Endodermal cell (in vitro differentiated cells): ENCODE measurements around the gene FAM83E. TPM values are rescaled to one million over a fixed set of nuclear protein-coding genes. Genes with fewer than 3 reads are reported as not detected.

Source experiments
- DNase-seq: peaks from one replicate; pipeline ENCODE4 v3.0.0-alpha.2; 2017
- H3K27ac ChIP-seq: 2 replicates; pipeline ENCODE4 v1.5.1; 2013; ENCODE audit warnings: mild to moderate bottlenecking, low read depth, low read length, moderate library complexity
- H3K27me3 ChIP-seq: 2 replicates; pipeline ENCODE4 v1.6.1; 2013; ENCODE audit warnings: mild to moderate bottlenecking, low read length, moderate library complexity; ENCODE audit not compliant: insufficient read depth, control insufficient read depth, poor library complexity, severe bottlenecking
- H3K36me3 ChIP-seq: 2 replicates; pipeline ENCODE4 v1.7.0; 2013; ENCODE audit warnings: mild to moderate bottlenecking, low read length, moderate library complexity; ENCODE audit not compliant: control insufficient read depth, insufficient read depth
- H3K4me1 ChIP-seq: one replicate; pipeline ENCODE4 v1.7.0; 2013; ENCODE audit warnings: low read length; ENCODE audit not compliant: control insufficient read depth, insufficient read depth
- H3K4me3 ChIP-seq: 2 replicates; pipeline ENCODE4 v1.5.1; 2013; ENCODE audit warnings: mild to moderate bottlenecking, low read length, moderate library complexity
- H3K9ac ChIP-seq: 2 replicates; pipeline ENCODE4 v1.6.1; 2013; ENCODE audit warnings: mild to moderate bottlenecking, low read length, moderate library complexity; ENCODE audit not compliant: poor library complexity, severe bottlenecking; ENCODE audit errors: extremely low read depth
- H3K9me3 ChIP-seq: 2 replicates; pipeline ENCODE4 v1.6.1; 2013; ENCODE audit warnings: mild to moderate bottlenecking, low read length, moderate library complexity; ENCODE audit not compliant: control insufficient read depth
- H3K27ac Mint-ChIP-seq: 2 replicates; pipeline ENCODE4 v1.8.0; 2020; ENCODE audit warnings: mixed read lengths
- H3K27me3 Mint-ChIP-seq: 2 replicates; pipeline ENCODE4 v1.8.0; 2021; ENCODE audit warnings: mild to moderate bottlenecking, mixed read lengths; ENCODE audit not compliant: insufficient read depth
- H3K36me3 Mint-ChIP-seq: 2 replicates; pipeline ENCODE4 v1.8.0; 2020; ENCODE audit warnings: low read depth, mixed read lengths
- H3K4me1 Mint-ChIP-seq: 2 replicates; pipeline ENCODE4 v1.8.0; 2020; ENCODE audit warnings: mixed read lengths
- H3K4me3 Mint-ChIP-seq: 2 replicates; pipeline ENCODE4 v1.8.0; 2020; ENCODE audit warnings: mild to moderate bottlenecking, moderate library complexity, mixed read lengths
- H3K9me3 Mint-ChIP-seq: 2 replicates; pipeline ENCODE4 v1.8.0; 2020; ENCODE audit warnings: mild to moderate bottlenecking, mixed read lengths
- CTCF ChIP-seq: fragments of 200-600 bp; sonication (generic); conservative IDR thresholded peaks from 2 replicates; pipeline ENCODE4 v1.5.0; 2021; ENCODE audit warnings: antibody characterized with exemption, mild to moderate bottlenecking
- WGBS, 2 experiments: methylation state at CpG; one replicate each; pipeline versions ENCODE4 v1.1.5 to v1.1.7; 2013; ENCODE audit warnings: missing lambda C conversion rate in 2 of 2, mixed read lengths in 1 of 2; ENCODE audit not compliant: insufficient coverage in 1 of 2, insufficient read length in 1 of 2; 5-methylcytosine and 5-hydroxymethylcytosine counted together
- total RNA-seq, 2 donors: library from RNA; stranded (reverse); fragmentation: NEBNext Ultra II Directional in 1 of 2; extraction: Animal tissue kit (Norgen Biotek cat#: 25700) in 1 of 2; gene quantifications; 2 replicates in 1 of 2; 3 replicates in 1 of 2; pipeline ENCODE4 v1.2.1, GENCODE V29; 2021

Gene FAM83E
- total RNA-seq, 2 donors from 2014 or later: 4.4 to 5.7 TPM

GRCh38 chr19:48613024-48613851 is 1.6 kb downstream of the FAM83E start:
- H3K27me3 Mint-ChIP-seq: no peaks in the 10 kb centered on the region
- no peak for DNase-seq
- peaks cover 31% of the 10 kb centered on the region for H3K36me3 Mint-ChIP-seq
- Histone ChIP-seq H3K4me1 (peaks cover 27% of the 10 kb centered on the region), H3K27me3 (no peaks in the 10 kb centered on the region), H3K9me3 (no peaks in the 10 kb centered on the region), H3K9ac (no peak overlapping the region), H3K36me3 (peaks cover 33% of the 10 kb centered on the region), H3K4me3 (no peak overlapping the region), H3K27ac (no peak overlapping the region)
- WGBS, 2 experiments: 85 to 95% methylated on average over 16 to 39 of the region's 39 CpGs
- no peaks in the 10 kb centered on the region for H3K9me3 Mint-ChIP-seq
- no peak for TF ChIP-seq CTCF
- no peak overlapping the region for H3K4me3 Mint-ChIP-seq
- peaks cover 29% of the 10 kb centered on the region for H3K4me1 Mint-ChIP-seq
- peak overlapping the region; percentile 97 for H3K27ac Mint-ChIP-seq

GRCh38 chr19:48611872-48612271 is 3.0 kb downstream of the FAM83E start:
- no peak for TF ChIP-seq CTCF
- H3K4me3 Mint-ChIP-seq: no peak overlapping the region
- Histone ChIP-seq H3K9ac (no peak overlapping the region), H3K27ac (no peak overlapping the region), H3K36me3 (peaks cover 20% of the 10 kb centered on the region), H3K4me1 (peaks cover 20% of the 10 kb centered on the region), H3K9me3 (no peaks in the 10 kb centered on the region), H3K27me3 (no peaks in the 10 kb centered on the region), H3K4me3 (no peak overlapping the region)
- peaks cover 19% of the 10 kb centered on the region for H3K36me3 Mint-ChIP-seq
- no peak overlapping the region for H3K27ac Mint-ChIP-seq
- WGBS, 2 experiments: 93 to 96% methylated on average over 9 to 14 of the region's 14 CpGs
- DNase-seq: no peak
- peaks cover 27% of the 10 kb centered on the region for H3K4me1 Mint-ChIP-seq
- no peaks in the 10 kb centered on the region for H3K27me3 Mint-ChIP-seq
- H3K9me3 Mint-ChIP-seq: no peaks in the 10 kb centered on the region

- no peaks in the 10 kb centered on the region for H3K27me3 Mint-ChIP-seq
- H3K4me1 Mint-ChIP-seq: peaks cover 11% of the 10 kb centered on the region
- no peak overlapping the region for H3K27ac Mint-ChIP-seq
- H3K27ac ChIP-seq: no peak overlapping the region
- WGBS, 2 experiments: 97 to 98% methylated on average over 5 to 20 of the region's 20 CpGs
- H3K36me3 Mint-ChIP-seq: peaks cover 3% of the 10 kb centered on the region
- H3K9ac ChIP-seq: no peak overlapping the region
- peaks cover 5% of the 10 kb centered on the region for H3K4me1 ChIP-seq
- DNase-seq: no peak
- H3K4me3 ChIP-seq: no peak overlapping the region
- no peaks in the 10 kb centered on the region for H3K9me3 ChIP-seq
- TF ChIP-seq CTCF: no peak
- H3K9me3 Mint-ChIP-seq: no peaks in the 10 kb centered on the region
- no peaks in the 10 kb centered on the region for H3K27me3 ChIP-seq
- peaks cover 4% of the 10 kb centered on the region for H3K36me3 ChIP-seq
- H3K4me3 Mint-ChIP-seq: no peak overlapping the region
Observed at GRCh38 chr19:48609571-48610108, 5.2 kb downstream of the FAM83E start.
